NK-92 (cell line): ENCODE measurements around the gene CSNK1D.

Source experiments
- DNase-seq: peaks from one replicate; lab custom pipeline; 2025; ENCODE audit not compliant: unreplicated experiment; lab: John Stamatoyannopoulos, UW

CSNK1D gene

DNA sequence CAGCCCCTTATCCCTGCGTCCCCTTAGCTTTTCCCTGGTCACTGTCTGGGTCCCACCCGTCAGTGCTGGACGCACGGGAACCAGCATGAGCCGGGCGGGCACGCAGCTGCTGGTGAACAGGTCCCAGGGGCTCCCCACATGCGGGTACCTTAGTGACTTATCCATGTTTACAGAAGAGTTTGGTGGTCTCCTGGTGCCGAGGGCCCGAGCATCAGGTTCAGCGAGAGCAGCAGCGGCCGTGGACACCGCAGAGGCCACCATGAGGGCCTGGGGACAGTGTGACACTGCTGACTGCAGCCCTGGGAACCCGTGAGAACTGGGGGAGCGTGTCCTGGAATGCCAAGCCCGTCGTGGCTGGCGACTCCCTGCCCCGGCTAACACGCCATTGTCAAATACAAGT, 37.4 kb upstream of the CSNK1D start:
- DNase-seq: no peak

DNA sequence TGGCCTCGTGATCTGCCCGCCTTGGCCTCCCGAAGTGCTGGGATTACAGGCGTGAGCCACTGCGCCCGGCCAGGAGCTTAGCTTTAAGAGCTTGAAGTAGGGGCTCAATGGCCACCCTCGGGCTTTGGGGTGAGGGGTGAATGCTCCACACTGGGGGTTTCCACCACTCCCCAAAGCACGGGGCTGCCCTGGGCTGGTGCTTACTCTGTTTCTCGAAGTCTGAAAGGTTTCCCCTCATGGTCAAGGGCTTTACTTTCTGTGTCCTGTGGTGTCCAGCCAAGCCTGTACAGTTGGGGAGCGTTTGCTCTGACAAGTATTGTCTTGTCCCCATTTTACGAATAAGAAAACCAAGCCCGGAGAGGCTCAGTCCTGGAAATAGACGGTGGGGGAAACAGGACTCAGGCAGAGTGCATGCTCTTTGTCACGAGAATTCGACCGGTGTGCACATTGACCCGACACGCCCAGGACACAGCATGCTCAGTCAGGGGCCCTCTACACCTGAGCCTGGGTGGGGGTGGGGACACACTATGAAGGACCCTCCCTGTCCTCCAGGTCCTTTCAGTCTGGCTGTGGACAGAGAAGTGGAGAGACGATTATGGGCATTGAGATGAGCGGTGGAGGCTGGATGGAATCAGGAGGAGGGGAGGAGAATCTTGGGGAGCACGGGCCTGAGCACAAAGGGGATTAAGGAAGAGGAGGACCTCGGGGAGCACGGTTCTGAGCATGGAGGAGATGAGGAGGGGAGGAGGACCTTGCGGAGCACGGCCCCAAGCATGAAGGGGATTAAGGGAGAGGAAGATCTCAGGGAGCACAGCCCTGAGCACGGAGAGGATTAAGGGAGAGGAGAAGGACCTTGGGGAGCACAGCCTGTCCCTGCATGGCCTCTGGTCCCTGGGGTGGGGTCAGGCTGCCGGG, 36.4 kb upstream of the CSNK1D start:
- DNase-seq: no peak

DNA sequence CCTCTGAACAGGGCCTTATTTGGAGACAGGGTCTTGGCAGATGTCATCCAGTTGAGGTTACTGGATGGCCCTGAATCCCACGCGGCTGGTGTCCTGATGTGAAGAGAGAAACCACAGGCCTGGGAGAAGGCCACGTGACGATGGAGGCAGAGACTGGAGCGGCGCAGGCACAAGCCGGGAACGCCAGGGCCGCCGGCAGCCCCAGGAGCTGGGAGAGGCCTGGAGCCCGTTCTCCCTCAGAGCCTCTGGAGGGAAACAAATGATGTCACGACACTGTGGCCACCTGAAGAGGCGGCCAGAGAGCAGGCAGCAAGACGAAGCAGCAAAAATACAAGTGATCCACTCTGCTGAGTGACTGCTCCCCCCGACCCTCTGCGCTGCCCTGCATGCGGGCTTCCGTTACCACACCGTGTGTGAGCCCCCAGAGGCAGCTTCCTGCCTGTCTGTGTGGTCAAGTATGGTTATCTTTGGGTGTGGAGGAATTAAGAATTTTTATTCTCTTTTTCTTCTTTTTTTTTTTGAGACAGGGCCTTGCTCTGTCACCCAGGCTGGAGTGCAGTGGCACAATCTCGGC, 32.3 kb upstream of the CSNK1D start:
- DNase-seq: no peak

DNA sequence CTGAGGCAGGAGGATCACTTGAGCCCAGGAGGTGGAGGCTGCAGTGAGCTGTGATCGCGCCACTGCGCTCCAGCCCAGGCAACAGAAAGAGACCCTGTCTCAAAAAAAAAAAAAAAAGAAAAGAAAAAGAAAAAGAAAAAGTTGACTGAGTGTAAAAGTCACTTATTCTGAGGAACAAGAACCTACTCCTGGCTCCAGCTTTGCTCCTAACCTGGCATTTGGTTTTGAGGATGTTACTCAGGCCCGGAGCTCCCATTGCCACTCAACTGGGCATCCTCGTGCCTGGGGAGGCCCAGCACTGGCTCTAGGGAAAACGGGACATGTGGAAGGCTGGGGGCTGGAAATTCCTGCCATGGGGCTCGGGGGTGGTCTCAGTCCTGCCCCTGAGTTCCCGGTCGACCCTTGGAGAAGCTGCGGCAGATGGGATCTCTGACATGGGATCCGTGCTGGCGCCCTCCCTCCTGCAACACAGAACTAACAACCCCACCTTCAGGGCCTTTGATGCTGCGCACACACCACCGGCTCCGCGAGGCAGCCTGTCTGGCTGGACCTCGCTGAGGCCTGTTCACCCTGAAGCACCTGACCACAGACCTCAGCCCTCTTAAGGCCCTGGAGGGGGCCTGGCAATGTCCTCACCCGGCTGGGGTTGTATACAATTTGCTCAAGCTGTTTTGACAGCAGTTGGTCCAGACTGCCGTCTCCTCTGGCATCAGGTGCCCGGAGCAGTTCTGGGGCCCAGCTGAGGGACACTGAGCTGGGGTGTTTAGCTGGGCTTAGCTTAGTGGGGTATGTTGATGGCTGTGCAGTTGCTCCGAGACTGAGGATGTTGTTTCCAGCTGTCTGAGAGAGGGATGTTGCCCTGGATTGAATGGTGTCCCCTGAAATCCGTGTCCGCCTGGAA, 31.6 kb upstream of the CSNK1D start:
- DNase-seq: no peak

DNA sequence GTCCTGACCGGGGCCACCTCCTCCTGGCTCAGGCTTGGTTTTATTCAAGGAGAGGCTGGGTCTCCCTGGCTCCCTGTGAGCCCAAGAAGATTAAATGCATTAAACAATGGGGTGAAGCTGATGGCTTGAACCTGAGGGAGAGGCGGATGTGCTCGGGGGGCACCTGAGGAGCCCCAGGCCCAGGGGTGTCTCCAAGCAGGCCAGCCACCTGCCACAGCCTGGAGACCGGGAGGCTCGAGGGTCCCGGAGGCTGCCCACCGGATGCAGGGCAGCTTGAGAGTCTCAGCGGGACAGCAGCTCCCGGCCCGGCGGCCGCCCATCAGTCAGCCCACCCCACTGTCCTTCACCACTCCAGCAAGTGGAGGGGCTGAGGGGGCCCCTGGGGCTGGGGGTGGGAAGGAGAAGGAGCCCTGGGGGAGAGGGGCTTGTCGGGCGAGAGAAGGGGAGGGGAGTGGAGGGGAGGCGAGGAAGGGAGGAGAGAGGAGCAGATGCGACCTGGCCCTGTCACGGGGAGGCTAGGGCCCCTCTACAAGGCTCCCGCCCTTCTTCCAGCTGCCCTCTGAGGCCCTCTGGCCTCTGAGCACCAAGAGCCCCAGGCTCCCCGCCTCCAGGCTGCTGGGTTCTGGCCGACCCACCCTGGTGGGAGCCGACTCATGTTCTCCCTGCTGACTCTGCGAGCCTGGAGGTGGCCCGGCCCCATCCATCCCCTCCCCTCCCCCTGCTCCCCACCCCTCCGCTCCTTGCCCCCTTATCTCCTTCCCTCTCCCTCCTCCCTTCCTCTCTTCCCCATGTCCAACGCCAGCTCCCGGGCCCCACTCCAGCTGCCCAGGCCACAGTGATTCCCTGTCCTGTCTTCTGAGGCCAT, 30.7 kb upstream of the CSNK1D start:
- no peak for DNase-seq

DNA sequence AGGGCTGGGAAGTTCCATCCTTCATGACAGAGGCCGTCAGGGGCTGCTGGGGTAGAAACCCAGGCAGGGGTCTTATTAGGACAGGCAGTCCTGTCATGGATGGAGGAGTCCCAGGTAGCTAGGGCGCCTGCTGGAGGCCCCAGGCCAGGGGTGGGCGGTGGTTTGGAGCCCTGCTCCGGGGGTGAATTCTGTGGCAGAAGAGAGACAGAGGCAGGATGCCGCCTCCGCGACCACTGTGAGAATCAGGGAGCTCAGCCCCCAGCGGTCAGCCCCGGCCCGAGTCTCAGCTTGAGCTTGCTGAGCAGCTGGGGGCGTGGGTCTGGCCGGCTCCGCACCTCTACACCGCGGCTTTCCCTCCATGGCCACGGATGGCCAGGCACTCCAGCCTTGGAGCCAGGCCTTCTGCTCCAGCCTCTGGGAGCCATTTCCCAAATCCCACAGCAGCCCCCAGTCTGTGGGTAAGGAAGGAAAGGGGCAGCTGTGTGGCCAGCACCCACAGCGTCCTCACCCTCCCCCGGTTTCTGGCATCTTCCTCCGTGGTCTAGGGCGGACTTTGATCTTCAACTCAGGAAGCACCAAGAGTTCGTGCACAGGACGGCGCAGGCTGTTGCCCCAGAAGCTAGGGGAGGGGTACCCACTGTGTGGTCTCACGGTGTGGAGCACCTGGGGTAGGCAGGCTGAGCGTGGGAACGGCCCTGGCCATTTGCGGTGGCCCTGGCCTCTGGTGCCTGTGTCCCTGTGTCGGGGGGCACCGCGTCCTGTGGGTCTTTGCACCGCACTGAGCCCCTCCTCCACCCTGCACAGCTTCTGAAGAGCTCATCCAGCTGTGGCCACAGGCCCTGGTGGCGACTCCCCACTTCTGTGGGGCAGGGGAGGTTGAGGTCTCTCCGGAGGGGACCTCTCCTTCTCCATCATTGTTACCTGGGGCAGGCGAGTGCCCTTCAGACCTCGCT, 29.8 kb upstream of the CSNK1D start:
- no peak for DNase-seq

DNA sequence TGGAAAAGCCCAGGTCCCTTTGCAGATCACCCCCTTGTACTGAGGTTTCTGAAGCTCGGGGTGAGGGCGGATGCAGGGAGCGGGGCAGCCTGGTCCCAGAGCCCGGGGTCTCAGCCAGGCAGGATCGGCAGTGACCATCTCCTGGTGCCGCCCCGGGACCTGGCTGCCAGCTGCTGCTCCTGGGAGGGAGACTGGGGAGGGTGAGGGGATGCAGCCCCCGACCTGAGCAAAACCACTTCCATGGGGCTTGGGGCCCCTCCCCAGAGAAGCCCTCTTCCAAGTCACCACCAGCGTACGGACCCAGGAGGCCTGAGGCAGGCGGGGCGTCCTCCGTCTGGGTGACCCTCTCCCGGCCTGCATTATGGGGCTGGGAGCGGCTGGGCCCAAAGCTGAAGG, 29.1 kb upstream of the CSNK1D start:
- no peak for DNase-seq

DNA sequence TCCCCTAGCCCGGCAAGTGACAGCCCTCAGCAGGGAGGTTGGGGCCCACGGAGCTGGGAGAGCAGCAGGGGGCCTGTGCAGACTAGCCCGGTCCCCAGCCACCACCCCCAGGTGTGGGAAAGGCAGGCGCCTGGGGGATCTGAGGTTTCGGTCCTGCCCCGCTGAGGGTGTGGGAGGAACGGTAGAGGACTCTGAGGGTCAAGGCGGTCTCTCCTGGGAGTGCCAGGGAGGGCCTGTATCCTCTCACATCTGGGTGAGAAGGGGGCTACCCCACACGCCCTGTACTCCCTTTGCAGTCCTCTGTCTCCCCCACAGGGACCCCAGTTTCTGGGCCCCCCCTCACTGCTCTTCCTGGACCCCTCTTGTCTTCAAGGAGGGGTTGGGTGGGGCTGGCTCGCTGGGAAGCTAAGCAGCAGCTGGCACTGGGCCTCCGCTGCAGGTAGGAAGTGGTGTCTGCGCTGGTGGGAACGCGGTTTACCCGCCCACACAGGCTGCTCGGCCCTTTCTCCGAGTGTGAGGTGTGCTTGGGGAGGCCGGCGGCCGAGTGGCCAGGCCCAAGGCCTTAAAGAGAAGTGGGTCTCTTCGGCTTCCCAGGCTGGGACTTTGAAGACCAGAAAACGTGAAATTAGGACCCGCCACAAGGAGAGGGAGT, 28.5 kb upstream of the CSNK1D start:
- DNase-seq: no peak

DNA sequence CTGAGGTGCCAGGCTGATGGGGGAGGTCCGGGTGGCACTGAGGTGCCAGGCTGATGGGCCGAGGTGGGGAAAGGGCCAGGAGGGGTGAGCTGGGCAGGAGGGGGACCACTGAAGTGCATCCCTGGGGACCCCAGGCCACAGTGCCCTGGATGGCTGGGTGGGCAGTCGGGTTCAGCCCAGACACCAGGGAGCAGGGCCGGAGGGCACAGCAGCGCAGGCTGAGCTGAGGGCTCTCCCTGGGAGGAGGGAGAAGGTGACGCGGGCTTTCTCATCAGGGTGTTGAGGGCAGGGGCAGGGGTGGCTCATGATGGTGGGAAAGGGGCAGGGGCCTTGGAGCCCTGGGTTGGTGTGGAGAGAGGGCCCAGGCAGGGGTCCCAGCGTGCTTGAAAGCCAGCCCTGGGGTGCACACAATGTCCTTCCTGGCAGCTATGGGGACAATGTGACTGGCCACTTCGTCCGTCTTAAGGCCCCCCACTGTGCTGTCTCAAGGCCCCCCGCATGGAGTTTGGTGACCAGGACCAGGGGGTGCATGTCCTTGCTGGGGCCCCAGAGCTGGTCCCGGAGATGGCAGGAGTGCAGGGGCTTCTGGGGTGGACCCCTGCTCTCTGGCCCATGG, 27.9 kb upstream of the CSNK1D start:
- no peak for DNase-seq

DNA sequence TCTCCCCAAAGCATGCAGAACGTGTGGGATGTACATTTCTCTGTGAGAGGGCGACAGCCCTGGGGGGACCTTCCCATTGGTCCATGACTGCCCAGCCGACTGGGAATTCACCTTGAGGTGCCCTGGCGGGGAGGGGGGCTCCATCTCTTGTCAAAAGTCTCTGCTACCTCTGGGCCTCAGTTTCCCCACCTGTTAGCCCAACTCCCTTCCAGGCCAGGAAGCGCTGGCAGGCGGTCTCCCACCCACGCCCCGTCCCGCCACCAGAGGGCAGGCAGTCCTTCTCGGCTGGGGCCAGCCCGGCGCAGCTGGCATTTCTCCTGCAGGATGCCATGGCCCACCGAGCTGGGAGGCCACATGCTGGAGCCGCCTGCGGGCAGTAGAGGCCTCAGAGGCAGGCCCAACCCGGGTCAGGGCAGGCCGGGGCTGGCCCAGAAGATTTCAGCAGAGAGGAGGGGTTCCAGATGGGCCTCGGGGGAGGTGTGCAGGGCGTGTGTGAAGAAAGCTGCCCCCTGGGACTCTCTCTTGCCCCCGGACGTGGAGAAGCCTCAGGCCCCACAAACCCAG, 27.3 kb upstream of the CSNK1D start:
- no peak for DNase-seq

DNA sequence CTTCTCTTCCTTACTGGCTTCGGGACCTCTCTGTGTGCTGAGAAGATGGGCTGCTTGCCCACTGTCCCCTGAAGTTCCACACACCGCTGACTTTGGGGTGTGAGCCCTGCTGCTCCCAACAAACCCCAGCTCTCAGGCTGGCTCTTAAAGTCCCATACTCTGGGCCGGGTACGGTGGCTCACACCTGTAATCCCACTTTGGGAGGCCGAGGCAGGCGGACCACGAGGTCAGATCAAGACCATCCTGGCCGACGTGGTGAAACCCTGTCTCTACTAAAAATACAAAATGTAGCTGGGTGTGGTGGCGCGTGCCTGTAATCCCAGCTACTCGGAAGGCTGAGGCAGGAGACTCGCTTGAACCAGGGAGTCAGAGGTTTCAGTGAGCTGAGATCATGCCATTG, 26.7 kb upstream of the CSNK1D start:
- DNase-seq: no peak

DNA sequence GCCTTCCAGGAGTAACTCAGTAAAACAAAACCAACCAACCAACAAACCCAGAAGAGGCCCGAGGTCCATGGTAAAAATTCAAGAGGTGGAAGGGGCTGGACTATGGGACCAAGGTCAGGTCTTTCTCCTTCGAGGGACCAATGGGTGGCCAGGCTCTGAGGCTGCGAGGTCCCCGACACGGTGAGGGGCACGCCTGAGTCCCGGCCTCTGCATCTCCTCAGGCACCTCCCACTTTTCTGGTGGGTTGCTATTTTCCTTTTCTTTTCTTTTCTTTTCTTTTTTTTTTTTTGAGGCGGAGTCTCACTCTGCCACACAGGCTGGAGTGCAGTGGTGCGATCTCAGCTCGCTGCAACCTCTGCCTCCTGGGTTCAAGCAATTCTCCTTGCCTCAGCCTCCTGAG, 26.0 kb upstream of the CSNK1D start:
- DNase-seq: no peak

DNA sequence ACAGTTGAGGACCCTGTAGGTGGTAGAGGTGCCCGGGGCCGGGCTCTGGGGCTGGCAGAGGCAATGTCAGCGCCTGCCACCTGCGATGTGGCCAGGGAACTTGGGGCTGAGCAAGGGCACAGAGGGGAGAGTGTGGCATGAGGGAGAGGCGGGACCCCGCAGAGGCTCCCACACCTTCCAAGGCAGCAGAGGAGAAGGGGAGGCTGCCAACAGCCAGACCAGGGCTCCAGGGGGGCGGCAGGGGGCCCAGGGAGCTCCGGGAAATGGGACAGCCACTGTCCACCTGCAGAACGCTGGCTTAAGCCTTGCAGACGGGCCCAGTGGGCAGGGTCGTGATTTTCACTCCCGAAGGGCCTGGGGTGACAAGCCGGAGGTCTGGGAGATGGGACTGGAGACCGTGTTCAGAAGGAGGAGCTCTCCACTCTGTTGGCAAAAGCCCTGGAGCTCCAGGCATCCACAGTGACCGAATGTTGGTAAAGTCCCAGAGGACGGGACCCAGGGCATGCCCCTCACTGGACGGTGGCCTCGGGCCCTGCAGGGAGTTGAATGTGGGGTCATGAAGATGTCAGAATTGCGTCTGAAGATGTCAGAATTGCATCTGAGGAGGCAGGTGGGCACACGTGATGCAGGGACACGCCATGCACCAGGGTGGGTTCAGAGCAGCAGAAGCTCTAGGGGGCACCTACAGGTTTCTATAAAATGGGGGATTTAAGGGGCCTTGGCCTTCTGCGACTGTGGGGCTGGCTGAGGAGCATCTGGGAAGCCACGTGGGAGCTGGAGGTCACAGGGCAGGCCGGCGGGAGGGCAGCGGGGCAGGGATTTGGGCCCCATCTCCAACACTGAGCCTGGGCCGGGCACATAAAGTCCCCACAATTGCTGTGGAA, 25.3 kb upstream of the CSNK1D start:
- no peak for DNase-seq

DNA sequence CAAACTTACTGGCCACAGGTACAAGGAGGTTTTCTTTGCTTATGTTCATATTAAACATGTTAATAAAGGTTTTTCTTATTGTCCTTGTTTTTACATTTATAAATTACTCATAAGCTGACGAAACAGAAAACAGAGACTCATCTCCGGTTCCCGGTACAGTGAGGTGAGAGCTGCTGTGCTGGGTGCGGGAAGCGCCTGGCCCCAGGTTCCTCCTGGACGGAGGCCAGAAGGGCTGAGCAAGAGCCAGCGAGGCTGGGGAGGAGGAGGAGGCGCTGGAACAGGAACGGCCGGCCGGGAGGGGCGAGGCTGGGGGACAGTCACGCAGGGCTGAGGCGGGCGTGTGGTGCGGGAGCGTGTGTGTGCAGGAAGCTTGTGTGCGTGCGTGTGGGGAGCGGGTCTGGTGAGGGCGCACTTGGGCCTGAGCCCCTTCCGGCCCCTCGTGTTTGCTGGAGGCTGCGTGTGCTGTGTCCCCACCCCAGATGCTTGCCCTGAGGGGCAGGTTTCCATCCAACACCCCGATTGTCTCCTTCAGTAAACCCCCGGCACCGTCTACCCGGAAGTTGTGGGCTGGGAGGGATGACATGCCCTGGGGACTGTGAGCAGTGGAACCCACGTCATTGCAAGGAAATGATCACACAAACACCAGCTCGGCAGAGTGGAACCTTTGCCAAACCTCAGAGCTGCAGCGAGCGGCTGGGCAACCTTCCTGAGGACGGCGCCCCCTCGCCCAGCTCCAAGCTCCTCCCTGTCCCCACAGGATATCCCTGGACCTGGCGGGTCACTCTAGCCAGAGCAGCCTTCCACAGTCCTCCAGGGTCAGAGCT, 24.4 kb upstream of the CSNK1D start:
- DNase-seq: no peak

DNA sequence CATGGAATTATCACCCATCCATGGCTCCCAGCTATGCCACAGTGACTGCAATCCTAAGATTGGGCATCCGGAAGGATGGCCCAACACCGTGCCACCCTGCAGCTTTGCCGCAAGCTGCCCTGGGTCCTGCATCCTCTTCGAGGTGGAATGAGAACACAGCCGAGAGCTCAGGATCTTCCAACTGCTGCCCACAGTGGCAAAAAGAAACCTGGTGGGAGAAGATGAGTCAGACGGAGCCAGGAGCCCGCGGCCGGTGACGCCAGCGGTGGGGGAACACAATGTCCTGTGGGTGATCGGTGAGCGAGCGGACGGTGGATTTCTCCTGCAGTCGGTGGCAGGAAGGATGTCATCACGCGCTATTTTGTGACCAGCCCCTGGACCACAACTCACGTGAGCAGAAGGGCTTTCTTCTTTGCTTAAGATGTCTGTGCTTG, 23.8 kb upstream of the CSNK1D start:
- peak; percentile 34 for DNase-seq

DNA sequence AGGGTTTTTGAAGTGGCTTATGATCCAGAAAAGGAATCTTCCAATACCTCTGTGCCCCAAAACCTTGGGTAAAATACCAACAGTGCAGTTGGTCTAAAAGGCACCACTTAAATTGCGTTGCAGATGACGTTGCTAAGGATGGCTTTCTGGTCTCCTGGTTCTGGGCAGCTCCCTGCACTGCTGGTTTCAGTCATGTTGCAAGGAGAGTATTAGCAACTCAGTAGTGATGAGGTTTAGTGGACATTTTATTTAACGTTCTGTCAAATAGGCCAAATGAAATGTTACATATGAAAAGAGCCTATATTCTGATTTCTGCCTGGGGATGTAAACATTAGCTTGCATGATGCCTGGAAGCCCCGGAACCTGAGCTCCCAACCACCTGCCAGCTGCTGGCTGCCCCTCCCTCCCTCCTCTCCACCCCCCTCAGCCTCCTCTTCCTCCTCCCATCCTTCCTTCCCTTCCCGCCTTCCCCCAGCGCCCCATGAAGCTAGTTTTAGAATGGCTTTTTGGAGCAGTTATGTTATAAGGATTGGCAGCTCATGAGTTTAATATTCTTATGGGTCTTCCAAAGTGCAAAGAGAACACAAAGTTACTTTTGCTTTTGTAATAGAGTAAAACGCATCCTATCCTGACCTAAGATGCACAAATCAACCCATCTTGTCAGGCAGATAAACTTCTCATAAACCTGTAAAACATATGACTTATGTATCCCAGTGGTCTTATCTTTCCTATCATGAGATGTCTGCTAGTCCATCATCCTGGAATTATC, 23.2 kb upstream of the CSNK1D start:
- DNase-seq: no peak
